LNCAP (cell line): Measurements from ENCODE around the gene PTPRN2.

Experiments used
- TF ChIP-seq, protein P1 (sequence below): fragments of 450-650 bp; IDR thresholded peaks from 2 replicates; pipeline ENCODE4 v1.5.1; 2017; ENCODE audit warnings: mild to moderate bottlenecking

PTPRN2 gene

GRCh38 chr7:157762824-157763223 is 824.8 kb downstream of the PTPRN2 start:
- TF ChIP-seq, protein P1, sequence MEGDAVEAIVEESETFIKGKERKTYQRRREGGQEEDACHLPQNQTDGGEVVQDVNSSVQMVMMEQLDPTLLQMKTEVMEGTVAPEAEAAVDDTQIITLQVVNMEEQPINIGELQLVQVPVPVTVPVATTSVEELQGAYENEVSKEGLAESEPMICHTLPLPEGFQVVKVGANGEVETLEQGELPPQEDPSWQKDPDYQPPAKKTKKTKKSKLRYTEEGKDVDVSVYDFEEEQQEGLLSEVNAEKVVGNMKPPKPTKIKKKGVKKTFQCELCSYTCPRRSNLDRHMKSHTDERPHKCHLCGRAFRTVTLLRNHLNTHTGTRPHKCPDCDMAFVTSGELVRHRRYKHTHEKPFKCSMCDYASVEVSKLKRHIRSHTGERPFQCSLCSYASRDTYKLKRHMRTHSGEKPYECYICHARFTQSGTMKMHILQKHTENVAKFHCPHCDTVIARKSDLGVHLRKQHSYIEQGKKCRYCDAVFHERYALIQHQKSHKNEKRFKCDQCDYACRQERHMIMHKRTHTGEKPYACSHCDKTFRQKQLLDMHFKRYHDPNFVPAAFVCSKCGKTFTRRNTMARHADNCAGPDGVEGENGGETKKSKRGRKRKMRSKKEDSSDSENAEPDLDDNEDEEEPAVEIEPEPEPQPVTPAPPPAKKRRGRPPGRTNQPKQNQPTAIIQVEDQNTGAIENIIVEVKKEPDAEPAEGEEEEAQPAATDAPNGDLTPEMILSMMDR, result no peak

DNA sequence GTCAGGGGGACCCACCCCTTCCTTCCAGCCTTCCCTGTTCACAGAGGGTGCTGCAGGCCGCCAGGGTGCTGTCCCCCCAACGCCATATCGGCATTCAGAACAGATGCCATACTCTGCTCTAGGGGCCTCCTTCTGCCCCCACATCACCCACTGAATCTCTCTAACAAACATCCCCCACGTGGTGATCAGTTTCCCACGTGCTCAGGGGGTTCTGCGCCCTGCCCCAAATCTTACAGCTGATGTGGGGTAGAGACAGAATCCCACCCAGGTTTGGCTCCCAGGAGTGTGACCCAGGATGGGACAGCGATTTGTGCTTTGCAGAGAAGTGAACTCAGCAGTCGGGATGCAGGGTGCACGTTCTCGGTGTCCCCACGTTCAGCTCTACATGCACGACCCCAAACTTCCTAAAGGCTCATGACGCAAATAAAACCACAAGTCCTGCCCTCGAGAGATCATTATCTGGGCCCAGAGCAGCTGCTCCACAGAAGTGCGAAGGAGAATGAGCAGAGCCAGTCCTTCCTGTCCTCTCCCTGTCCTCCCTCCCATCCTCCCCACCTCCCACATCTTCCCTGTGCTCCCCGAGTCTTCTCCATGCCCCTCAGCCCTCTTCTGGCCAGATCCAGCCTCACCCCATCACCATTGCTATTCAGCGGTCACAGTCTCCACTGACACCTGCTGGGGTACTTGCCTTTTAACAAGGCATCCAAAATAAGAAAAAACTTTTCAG is 827.5 kb downstream of the PTPRN2 start:
- TF ChIP-seq, protein P1, result no peak

GRCh38 chr7:157759246-157759805 is 828.3 kb downstream of the PTPRN2 start:
- TF ChIP-seq, protein P1, result no peak

DNA sequence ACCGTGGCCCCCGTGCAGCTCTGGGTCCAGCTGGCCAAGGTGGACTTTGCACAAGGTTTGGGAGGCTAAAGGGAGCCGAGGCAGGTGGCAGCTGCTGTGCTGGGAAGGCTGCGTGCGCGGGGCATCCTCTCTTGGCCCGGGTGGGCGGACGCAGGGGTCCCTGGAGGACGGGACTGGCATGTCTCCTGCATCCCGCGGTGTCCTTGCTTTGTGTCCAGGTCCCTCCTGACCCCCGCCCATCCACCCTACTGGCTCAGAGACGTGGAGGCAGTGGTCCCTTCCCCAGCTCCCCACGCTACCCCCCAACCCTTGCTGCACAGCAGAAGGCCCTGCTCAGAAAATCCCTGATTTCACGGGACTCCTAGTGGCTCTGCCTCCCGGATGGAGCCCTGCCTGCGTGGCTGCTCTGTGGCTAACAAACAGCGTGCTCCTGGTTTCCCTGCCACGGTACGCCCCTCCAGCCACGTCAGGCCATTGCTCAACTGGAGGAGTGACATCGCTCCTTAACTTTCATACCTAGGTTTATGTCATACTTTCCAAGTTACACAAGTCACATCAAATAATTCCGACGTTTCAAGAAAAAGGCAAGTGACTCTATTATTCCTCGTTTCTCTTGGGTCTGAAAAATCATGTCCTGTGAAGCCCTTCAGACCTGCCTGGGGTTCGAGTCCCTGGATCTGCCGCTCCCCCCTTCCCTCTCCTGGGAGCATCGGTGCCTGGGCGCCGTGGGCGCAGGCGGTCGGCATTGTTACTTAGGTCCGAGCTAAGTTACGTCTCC is 829.0 kb downstream of the PTPRN2 start:
- TF ChIP-seq, protein P1, result no peak

GRCh38 chr7:157757776-157758467 is 829.7 kb downstream of the PTPRN2 start:
- TF ChIP-seq, protein P1, result no peak

DNA sequence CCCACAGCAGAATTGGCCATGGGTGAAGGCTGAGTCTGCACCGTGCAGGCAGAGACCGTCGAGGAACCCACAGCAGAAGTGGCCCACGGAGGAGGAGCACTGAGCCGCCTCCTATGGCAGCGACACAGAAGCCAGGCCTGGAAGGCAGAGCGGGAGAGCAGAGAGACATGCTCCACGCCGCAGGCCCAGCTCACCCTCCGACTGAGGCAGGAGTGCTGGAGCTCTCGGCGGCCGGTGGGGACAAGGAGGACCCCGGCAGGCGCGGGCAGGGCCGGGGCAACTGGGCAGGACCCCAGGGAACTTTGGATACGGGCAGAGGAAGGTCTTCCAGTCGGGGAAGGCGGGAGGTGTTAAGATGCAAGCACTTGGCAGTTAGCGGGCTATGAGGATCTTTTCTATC is 830.4 kb downstream of the PTPRN2 start:
- TF ChIP-seq, protein P1, result no peak

GRCh38 chr7:157755741-157756140 is 831.9 kb downstream of the PTPRN2 start:
- TF ChIP-seq, protein P1, result no peak
